GM12892 (cell line): ENCODE measurements around the gene SNAI3.

Experiments
- DNase-seq: peaks from one replicate; pipeline ENCODE4 v3.0.0; 2011; ENCODE audit not compliant: insufficient read length
- FAIRE-seq: peaks from 2 replicates; lab custom pipeline; 2011; peaks lifted over from hg19 to GRCh38; lab: Jason Lieb, UNC
- POLR2A ChIP-seq: IDR thresholded peaks from 2 replicates; pipeline ENCODE4 v1.6.1; 2011; ENCODE audit warnings: low read depth, low read length, control low read depth
- POLR2AphosphoS5 ChIP-seq: IDR thresholded peaks from 2 replicates; pipeline ENCODE4 v1.6.1; 2011; ENCODE audit warnings: low read depth, low read length, control low read depth
- TAF1 ChIP-seq: IDR thresholded peaks from 2 replicates; pipeline ENCODE4 v1.6.1; 2011; ENCODE audit warnings: low read depth, mild to moderate bottlenecking, control low read depth, low read length, borderline replicate concordance

The SNAI3 gene

DNA sequence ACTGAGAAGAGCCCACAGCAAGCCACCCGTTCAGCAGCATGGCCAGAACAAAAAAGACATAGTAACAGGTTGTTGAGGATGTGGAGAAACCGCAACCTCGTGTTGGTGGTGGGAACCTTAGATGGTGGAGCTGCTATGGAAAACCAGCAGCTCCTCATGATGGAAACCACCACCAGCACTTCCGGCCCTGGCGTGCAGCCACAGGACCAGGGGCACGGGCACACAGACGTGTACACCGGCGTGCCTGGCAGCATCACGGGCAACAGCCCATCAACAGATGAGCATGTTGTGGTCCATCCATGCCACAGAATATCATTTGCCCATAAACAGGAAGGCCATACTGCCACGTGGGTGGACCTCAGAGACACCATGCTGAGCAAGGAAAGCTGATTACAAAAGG lies 31.9 kb upstream of the SNAI3 start:
- no peak for FAIRE-seq
- TF ChIP-seq POLR2AphosphoS5 (no peak), POLR2A (no peak), TAF1 (no peak)

DNA sequence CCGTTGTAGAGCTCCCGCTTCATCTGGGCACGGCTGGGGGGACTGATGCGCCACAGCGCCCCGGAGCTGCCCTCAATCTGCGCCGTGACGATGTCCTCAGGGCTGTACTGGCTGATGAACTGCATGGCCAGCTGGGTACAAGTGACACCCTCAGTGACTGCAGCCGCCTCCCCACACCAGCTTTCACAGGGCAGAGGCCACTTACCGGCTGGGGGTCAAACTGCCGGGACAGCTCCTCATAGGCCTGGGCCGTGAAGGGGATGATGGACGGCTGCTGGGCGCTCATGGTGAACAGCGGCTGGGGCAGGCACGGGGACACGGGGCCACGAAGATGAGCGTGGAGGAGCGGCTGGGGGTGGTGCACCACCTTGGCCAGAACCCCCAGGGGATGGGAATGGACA lies 30.3 kb upstream of the SNAI3 start:
- DNase-seq (no peak), FAIRE-seq (no peak)
- TF ChIP-seq POLR2AphosphoS5 (no peak), TAF1 (no peak), POLR2A (no peak)

More for the DNA sequence above, 31.9 kb upstream of the SNAI3 start:
- no peak for DNase-seq

DNA sequence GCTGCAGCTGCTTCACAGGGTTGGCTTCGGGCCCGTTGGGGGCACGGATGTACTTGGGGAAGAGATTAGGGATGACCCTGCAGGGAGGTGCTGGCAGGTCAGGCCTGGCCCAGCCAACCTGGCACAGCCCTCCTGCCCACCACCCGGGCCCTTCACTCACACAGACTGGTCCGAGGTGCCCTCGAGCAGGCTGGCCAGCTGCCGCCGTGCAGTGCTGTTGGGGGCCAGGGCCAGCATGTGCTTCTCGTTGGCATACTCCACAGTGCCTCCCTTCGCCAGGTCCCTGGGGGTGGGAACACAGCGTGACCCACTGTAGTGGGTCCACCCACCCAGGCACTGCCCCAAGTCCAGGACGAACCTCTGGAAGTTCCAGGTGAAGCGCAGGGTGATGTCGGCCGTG lies 29.9 kb upstream of the SNAI3 start:
- TF ChIP-seq POLR2A (no peak), TAF1 (no peak), POLR2AphosphoS5 (no peak)
- DNase-seq (no peak), FAIRE-seq (no peak)

DNA sequence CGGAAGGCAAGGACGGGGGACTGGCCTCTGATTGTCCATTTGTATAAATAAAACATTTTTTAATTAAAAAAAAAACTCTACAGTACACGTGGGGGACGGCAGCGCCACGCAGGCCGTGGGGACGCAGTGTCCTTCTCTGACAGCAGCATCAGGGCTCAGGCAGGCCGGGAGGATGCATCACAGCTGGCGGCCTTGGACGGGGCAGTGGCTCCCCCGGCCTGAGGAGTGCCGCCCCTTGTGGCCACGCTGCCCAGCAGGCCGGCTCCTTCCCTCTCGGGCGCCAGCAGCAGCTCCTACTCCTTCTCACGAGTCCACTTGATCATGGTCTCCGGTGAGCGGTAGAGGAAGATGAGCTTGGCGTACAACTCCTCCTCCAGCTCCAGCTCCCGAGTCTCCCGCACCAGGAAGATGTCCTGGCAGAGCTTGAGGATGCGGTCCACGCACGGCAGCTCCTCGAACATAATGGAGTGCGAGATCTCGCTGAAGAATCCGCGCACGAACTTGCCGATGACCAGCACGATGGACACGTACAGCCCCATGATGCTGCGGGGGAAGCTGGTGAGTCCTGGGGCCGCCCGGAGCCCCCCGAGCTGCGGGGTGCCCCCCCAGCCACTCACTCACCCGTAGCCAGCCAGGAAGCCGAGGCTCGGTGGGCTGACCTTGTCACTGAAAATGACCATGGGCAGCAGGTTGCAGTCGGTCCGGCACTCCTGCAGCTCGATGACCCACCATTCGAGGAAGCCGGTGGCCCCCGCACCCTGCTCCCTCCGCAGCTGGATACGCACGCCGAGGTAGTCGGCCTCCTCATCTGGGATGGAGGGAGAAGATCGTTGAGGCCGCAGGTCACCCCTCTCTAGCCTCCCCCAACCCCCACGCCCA lies 29.2 kb upstream of the SNAI3 start:
- FAIRE-seq (no peak), DNase-seq (no peak)
- TF ChIP-seq TAF1: no peak
- TF ChIP-seq POLR2A: no peak
- TF ChIP-seq POLR2AphosphoS5: no peak

DNA sequence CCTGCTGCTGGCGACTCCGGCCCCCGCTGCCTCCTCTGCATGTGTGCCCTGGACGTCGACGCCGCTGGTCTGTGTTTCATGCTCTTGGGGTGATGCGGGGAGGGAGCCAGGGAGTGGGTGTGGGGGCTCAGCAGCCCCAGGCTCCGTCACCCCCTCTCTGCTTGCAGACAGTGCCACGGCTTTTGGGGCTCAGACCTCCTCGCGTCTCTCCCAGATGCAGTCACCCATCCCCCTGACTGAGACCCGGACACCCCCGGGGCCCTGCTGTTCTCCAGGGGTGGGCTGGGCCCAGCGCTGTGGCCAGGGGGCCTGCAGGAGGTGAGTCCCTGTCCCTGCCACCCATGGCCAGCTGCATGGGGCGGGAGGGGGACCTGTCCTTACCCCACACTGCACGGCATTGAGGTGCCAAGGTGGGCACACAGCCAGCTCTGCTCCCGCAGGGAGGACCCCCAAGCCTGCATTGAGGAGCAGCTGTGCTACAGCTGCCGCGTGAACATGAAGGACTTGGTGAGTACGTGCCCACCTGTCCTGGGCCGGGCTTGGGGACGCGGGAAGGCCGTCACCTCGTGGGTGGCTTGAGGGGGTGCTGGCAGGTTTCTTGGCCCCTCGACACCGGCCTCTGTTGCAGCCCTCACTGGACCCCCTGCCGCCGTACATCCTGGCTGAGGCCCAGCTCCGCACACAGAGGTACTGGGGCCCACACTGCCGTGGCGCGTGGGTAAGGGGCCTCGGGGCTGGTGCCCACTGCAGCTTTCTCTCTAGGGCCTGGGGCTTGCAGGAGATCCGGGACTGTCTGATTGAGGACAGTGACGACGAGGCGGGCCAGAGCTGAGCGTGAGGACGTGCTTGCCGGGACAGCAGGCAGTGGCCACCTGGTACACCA lies 28.4 kb upstream of the SNAI3 start:
- DNase-seq (no peak), FAIRE-seq (no peak)
- TF ChIP-seq POLR2A (no peak), POLR2AphosphoS5 (no peak), TAF1 (no peak)

DNA sequence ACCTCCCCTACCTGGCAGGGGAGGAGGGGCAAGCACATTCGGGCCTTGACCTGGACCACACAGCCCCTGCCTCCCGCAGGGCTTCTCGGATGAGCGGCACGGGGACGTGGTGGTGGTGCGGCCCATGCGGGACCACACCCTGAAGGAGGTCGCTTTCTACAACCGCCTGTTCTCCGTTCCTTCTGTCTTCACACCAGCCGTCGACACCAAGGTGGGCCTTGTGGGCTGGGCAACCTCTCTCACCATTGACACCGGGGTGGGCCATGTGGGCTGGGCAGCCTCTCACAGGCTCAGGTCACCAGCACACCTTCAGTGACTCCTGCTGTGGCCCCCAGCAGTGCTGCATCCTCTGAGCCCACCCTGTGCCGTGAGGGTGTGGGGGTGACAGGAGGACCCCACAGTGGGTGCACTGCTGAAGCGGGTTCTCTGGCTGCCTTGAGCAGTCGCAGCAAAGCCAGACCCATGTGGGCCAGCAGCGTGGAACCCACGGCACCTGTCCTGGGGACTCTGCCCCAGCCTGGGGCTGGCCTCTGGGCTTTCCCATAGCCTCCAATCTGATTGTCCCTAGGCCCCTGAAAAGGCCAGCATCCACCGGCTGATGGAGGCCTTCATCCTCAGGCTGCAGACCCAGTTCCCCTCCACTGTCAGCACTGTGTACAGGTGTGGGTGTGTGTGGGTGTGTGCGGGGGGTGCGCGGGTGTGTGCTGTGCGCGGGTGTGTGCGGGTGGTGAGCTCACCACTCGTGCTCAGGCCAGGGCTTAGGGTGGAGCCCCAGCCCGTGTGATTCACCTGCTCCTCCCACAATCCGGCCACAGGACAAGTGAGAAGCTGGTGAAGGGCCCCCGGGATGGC lies 27.5 kb upstream of the SNAI3 start:
- TF ChIP-seq TAF1 (no peak), POLR2AphosphoS5 (peak; percentile 27; the same call in 1 of the 2 replicates)
- no peak for FAIRE-seq
- DNase-seq: no peak

DNA sequence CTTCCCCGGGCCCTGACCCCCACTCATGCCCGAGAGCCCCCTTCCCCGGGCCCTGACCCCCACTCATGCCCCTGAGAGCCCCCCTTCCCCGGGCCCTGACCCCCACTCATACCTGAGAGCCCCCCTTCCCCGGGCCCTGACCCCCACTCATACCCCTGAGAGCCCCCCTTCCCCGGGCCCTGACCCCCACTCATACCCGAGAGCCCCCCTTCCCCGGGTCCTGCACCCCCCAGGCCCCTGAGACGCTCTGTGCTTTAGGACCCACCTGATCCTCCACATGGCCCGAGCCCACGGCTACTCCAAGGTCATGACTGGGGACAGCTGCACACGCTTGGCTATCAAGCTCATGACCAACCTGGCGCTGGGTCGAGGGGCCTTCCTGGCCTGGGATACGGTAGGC lies 26.7 kb upstream of the SNAI3 start:
- TF ChIP-seq POLR2AphosphoS5 (no peak), POLR2A (no peak), TAF1 (no peak)
- DNase-seq (no peak), FAIRE-seq (no peak)

DNA sequence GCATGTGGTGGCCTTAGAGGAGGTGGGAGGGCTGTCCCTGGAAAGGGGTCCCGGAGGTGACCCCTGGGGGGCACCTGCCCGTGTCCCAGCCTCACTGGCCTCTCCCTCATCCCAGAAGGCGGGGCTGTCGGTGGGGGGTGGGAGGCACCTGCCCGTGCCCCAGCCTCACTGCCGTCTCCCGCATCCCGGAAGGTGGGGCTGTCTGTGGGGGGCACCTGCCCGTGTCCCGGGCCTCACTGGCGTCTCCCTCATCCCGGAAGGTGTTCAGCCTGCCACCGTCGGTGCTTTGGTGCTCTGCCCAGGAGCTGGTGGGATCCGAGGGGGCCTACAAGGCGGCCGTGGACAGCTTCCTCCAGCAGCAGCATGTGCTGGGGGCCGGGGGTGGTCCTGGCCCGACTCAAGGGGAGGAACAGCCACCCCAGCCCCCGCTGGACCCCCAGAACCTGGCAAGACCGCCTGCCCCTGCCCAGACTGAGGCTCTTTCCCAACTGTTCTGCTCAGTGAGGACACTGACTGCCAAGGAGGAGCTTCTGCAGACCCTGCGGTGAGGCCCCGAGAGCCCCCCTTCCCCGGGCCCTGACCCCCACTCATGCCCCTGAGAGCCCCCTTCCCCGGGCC lies 26.2 kb upstream of the SNAI3 start:
- TF ChIP-seq POLR2AphosphoS5 (no peak), POLR2A (no peak), TAF1 (no peak)
- DNase-seq: no peak
- no peak for FAIRE-seq

DNA sequence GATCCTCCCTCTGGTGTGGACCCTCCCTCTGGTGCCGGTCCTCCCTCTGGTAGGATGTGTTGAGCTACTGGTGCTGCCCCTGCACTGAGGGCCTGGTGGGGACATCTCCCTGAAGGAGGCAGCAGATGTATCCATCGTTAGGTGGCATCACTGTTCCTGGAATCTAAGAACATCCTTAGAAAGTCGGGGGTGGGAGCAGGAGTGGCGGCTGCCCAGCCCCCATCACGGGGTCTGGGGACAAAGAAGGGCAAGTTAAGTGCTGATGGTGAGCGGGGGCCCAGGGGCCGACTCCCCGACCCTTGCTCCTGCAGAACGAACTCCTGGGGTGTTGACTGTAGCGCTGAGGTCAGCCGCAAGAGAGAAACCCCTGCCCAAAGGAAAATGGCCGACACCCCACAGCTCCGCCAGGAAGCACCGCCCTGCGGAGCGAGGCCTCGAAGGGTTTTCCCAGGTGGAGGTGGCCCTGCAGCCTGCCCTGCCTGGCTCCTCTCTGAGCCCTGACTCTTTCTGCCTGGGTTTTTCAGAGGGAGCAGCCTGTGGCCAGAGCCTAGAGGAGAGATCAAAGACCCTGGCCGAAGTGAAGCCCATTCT lies 25.5 kb upstream of the SNAI3 start:
- TF ChIP-seq POLR2AphosphoS5 (no peak), TAF1 (no peak), POLR2A (no peak)
- DNase-seq (no peak), FAIRE-seq (no peak)

DNA sequence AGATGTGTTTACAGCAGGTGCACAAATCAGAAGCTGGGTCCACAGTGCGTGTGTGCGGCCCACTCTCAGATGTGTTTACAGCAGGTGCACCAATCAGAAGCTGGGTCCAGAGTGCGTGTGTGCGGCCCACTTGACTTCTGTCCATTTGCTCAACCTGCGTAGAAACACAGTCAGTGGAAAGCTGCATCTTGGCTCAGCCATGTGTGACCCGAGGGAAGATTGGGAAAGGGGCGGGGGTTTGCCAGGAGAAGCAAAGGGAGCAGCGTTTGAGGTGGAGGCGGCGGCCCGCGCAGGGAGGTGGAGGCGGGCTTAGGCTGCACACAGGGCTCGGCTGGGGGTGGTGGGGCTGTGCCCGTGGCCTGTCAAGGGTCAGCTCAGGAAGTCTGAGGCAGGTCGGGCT lies 24.2 kb upstream of the SNAI3 start:
- DNase-seq (no peak), FAIRE-seq (no peak)
- TF ChIP-seq POLR2AphosphoS5 (no peak), POLR2A (no peak), TAF1 (no peak)
